Urinary bladder (tissue), 4 donors: ENCODE results near the gene SMURF1. TPM values are rescaled to one million over a fixed set of nuclear protein-coding genes. Genes with fewer than 3 reads are reported as not detected.

Experiments
- DNase-seq: peaks from one replicate; pipeline ENCODE4 v3.0.0-alpha.2; 2015; ENCODE audit errors: extremely low spot score
- H3K27ac ChIP-seq: one replicate; pipeline ENCODE4 v1.5.1; 2013; ENCODE audit warnings: low read depth, mild to moderate bottlenecking, moderate library complexity
- H3K36me3 ChIP-seq: one replicate; pipeline ENCODE4 v1.6.1; 2013; ENCODE audit warnings: mild to moderate bottlenecking, moderate library complexity; ENCODE audit not compliant: insufficient read depth
- H3K4me1 ChIP-seq: one replicate; pipeline ENCODE4 v1.6.1; 2013; ENCODE audit warnings: mild to moderate bottlenecking, moderate library complexity; ENCODE audit not compliant: insufficient read depth
- H3K4me3 ChIP-seq: one replicate; pipeline ENCODE4 v1.5.1; 2013; ENCODE audit warnings: low read depth, low read length
- WGBS: extraction: QIAGEN DNeasy Blood & Tissue Kit; methylation state at CpG from one replicate; pipeline ENCODE4 v1.1.7; 2013; 5-methylcytosine and 5-hydroxymethylcytosine counted together
- polyA plus RNA-seq: library from polyadenylated mRNA; stranded (reverse); fragments of 200-250 nt; gene quantifications from one replicate; pipeline ENCODE4 v1.2.3, GENCODE V29; 2013
- total RNA-seq: library from RNA; depleted of rRNA; stranded (reverse); fragments of >200 nt; gene quantifications from one replicate; pipeline ENCODE4 v1.2.3, GENCODE V29; 2014
- donor health status: healthy with polysubstance abuse.
- donor health status: healthy.

The SMURF1 gene
- total and polyA plus RNA-seq, 2 donors: 11.6 to 19.7 TPM

GRCh38 chr7:99092064-99092720 is 51.7 kb downstream of the SMURF1 start:
- Histone ChIP-seq H3K4me1 (peaks cover 2% of the 10 kb centered on the region), H3K4me3 (no peak overlapping the region), H3K27ac (no peak overlapping the region), H3K36me3 (no peaks in the 10 kb centered on the region)
- 91% methylated on average over 11 of the region's 11 CpGs for WGBS
- DNase-seq: no peak

GRCh38 chr7:99090771-99091542 is 53.0 kb downstream of the SMURF1 start:
- Histone ChIP-seq H3K36me3 (no peaks in the 10 kb centered on the region), H3K4me1 (peaks cover 2% of the 10 kb centered on the region), H3K27ac (no peak overlapping the region), H3K4me3 (no peak overlapping the region)
- DNase-seq: no peak
- 72% methylated on average over 6 of the region's 6 CpGs for whole genome bisulfite sequencing

GRCh38 chr7:99089914-99090629 is 53.8 kb downstream of the SMURF1 start:
- H3K4me3 ChIP-seq: no peak overlapping the region
- H3K36me3 ChIP-seq: no peaks in the 10 kb centered on the region
- H3K27ac ChIP-seq: no peak overlapping the region
- no peak for DNase-seq
- 86% methylated on average over 7 of the region's 7 CpGs for WGBS
- peaks cover 2% of the 10 kb centered on the region for H3K4me1 ChIP-seq

DNA sequence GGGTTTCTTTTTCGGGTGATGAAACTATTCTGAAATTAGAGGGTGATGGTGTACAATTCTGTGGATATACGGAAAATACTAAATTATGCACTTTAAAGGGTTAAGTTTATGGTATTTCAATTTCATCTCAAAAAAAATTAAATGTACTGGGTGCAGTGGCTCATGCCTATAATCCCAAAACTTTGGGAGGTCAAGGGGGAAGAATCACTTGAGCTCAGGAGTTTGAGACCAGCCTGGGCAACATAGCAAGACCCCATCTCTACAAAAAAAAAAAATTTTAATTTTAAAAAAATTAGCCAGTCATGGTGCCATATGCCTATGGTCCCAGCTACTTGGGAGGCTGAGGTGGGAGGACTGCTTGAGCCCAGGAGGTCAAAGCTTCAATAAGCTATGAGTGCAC is 57.0 kb downstream of the SMURF1 start:
- H3K4me1 ChIP-seq: peaks cover 2% of the 10 kb centered on the region
- no peak overlapping the region for H3K4me3 ChIP-seq
- H3K36me3 ChIP-seq: no peaks in the 10 kb centered on the region
- no peak for DNase-seq
- H3K27ac ChIP-seq: no peak overlapping the region
- 98% methylated on average over 2 of the region's 2 CpGs for WGBS

DNA sequence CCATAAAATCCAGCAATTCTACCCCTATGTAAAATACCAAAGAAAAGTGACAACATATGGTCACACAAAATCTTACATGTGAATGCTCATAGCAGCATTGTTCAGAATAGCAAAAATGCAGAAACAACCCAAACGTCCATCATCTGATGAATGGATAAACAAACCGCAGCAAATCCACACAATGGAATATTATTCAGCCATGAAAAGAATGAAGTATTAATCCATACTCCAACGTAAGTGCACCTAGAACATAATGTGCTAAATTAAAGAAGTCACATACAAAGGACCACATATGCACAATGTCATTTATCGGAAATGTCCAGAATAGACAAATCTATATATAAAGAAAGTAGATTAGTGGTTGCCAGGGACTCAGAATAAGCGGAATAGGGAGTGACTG is 57.4 kb downstream of the SMURF1 start:
- WGBS: 95% methylated on average over 5 of the region's 5 CpGs
- Histone ChIP-seq H3K36me3 (no peaks in the 10 kb centered on the region), H3K4me3 (no peak overlapping the region), H3K4me1 (peaks cover 2% of the 10 kb centered on the region), H3K27ac (no peak overlapping the region)
- no peak for DNase-seq

- Histone ChIP-seq H3K36me3 (no peaks in the 10 kb centered on the region), H3K27ac (no peak overlapping the region), H3K4me1 (no peaks in the 10 kb centered on the region), H3K4me3 (no peak overlapping the region)
- no peak for DNase-seq
- 73% methylated on average over 3 of the region's 3 CpGs for WGBS
Observed at GRCh38 chr7:99083733-99084132, 60.2 kb downstream of the SMURF1 start.

- Histone ChIP-seq H3K4me1 (no peaks in the 10 kb centered on the region), H3K27ac (no peak overlapping the region), H3K4me3 (no peak overlapping the region), H3K36me3 (no peaks in the 10 kb centered on the region)
- 39% methylated on average over 2 of the region's 2 CpGs for WGBS
- no peak for DNase-seq
Observed at GRCh38 chr7:99083068-99083651, 60.7 kb downstream of the SMURF1 start.

DNA sequence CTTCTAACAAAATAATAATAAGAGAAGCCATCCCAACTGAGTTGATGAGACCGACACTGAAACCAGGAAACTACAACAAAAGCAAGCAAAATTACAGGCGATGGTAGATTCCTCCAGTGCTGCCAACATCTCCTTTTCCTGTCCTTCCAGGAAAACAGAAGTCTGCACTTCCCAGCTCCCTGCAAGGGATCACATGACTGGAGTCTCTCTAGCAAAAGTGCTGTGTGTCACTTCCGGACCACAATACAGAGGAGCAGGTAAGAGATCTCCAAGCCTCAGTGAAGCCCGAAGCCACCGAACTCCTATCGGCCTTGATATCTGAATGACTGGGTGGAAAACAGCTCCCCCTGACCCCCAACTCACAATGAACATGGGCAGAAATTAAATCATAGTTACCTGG is 63.2 kb downstream of the SMURF1 start:
- 88% methylated on average over 6 of the region's 6 CpGs for WGBS
- DNase-seq: no peak
- no peaks in the 10 kb centered on the region for H3K4me1 ChIP-seq
- no peak overlapping the region for H3K4me3 ChIP-seq
- H3K36me3 ChIP-seq: no peaks in the 10 kb centered on the region
- no peak overlapping the region for H3K27ac ChIP-seq

GRCh38 chr7:99079104-99079503 is 64.8 kb downstream of the SMURF1 start:
- WGBS: 45% methylated on average over 9 of the region's 9 CpGs
- no peak for DNase-seq
- H3K36me3 ChIP-seq: no peaks in the 10 kb centered on the region
- no peak overlapping the region for H3K27ac ChIP-seq
- H3K4me1 ChIP-seq: no peaks in the 10 kb centered on the region
- no peak overlapping the region for H3K4me3 ChIP-seq

GRCh38 chr7:99078416-99078815 is 65.5 kb downstream of the SMURF1 start:
- Histone ChIP-seq H3K36me3 (no peaks in the 10 kb centered on the region), H3K4me1 (no peaks in the 10 kb centered on the region), H3K27ac (no peak overlapping the region), H3K4me3 (no peak overlapping the region)
- DNase-seq: no peak
- WGBS: 77% methylated on average over 6 of the region's 6 CpGs

GRCh38 chr7:99076615-99077014 is 67.3 kb downstream of the SMURF1 start:
- 95% methylated on average over 10 of the region's 10 CpGs for WGBS
- Histone ChIP-seq H3K36me3 (no peaks in the 10 kb centered on the region), H3K4me3 (no peak overlapping the region), H3K27ac (no peak overlapping the region), H3K4me1 (no peaks in the 10 kb centered on the region)
- no peak for DNase-seq

GRCh38 chr7:99073839-99074446 is 70.0 kb downstream of the SMURF1 start:
- Histone ChIP-seq H3K4me3 (no peak overlapping the region), H3K36me3 (no peaks in the 10 kb centered on the region), H3K27ac (no peak overlapping the region), H3K4me1 (no peaks in the 10 kb centered on the region)
- 95% methylated on average over 2 of the region's 2 CpGs for WGBS
- no peak for DNase-seq

DNA sequence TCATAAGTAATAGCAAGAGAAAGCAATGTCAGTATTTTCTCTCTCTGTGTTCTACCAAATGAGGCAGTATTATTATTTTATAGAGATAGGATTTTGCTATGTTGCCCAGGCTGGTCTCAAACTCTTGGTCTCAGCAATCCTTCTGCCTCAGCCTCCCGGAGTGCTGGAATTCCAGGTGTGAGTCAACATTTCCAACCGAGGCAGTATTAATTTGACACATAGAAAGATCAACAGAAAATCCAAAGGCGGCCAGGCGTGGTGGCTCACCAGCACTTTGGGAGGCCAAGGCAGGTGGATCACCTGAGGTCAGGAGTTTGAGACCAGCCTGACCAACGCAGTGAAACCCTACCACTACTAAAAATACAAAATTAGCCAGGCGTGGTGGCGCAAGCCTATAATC is 71.8 kb downstream of the SMURF1 start:
- H3K4me3 ChIP-seq: no peak overlapping the region

More for the DNA sequence above, 71.8 kb downstream of the SMURF1 start:
- WGBS: 87% methylated on average over 7 of the region's 7 CpGs
- Histone ChIP-seq H3K27ac (no peak overlapping the region), H3K4me1 (no peaks in the 10 kb centered on the region), H3K36me3 (no peaks in the 10 kb centered on the region)
- no peak for DNase-seq
